Mucosa of gallbladder (tissue), 1 donor: ENCODE measurements around the gene CA5A. TPM values are rescaled to one million over a fixed set of nuclear protein-coding genes. Genes with fewer than 3 reads are reported as not detected.
"Not testable (repeated sequence)": the region's sequence is repeated elsewhere in the genome, so short reads cannot be mapped to it uniquely, and the experiment has no call there.

Experiments used
- DNase-seq: peaks from one replicate; pipeline ENCODE4 v3.0.0-alpha.2; 2020; ENCODE audit warnings: low spot score
- total RNA-seq: library from RNA; stranded (reverse); gene quantifications from one replicate; pipeline ENCODE4 v1.2.1, GENCODE V29; 2021
- donor health status: DM: no; HTN: no; CAD: no.

Gene CA5A
- total RNA-seq, 1 donor from 2014 or later = 0.14 TPM

- DNase-seq = not testable (repeated sequence)
Measured at GRCh38 chr16:87896176-87896890, 40.0 kb downstream of the CA5A start.

- DNase-seq = peak; percentile 52
Measured at GRCh38 chr16:87895641-87896141, 40.6 kb downstream of the CA5A start.

GRCh38 chr16:87894005-87894404 lies 42.3 kb downstream of the CA5A start:
- not testable (repeated sequence) for DNase-seq

GRCh38 chr16:87891764-87892163 lies 44.6 kb downstream of the CA5A start:
- no peak for DNase-seq

- not testable (repeated sequence) for DNase-seq
Measured at GRCh38 chr16:87889762-87890161, 46.6 kb downstream of the CA5A start.

- DNase-seq = not testable (repeated sequence)
Measured at GRCh38 chr16:87888346-87888745, 48.0 kb downstream of the CA5A start.

- not testable (repeated sequence) for DNase-seq
Measured at GRCh38 chr16:87887931-87888330, 48.4 kb downstream of the CA5A start.

GRCh38 chr16:87885371-87885967 lies 50.9 kb downstream of the CA5A start:
- peak; percentile 80 for DNase-seq

GRCh38 chr16:87882436-87883019 lies 53.8 kb downstream of the CA5A start:
- DNase-seq = no peak

GRCh38 chr16:87881324-87882200 lies 54.8 kb downstream of the CA5A start:
- no peak for DNase-seq

GRCh38 chr16:87880117-87880696 lies 56.1 kb downstream of the CA5A start:
- DNase-seq = no peak

- not testable (repeated sequence) for DNase-seq
Measured at GRCh38 chr16:87879411-87880013, 56.8 kb downstream of the CA5A start.

- DNase-seq = no peak
Measured at GRCh38 chr16:87878704-87879103, 57.6 kb downstream of the CA5A start.

- no peak for DNase-seq
Measured at GRCh38 chr16:87877942-87878507, 58.3 kb downstream of the CA5A start.

- no peak for DNase-seq
Measured at GRCh38 chr16:87874639-87875427, 61.5 kb downstream of the CA5A start.

GRCh38 chr16:87870418-87871291 lies 65.7 kb downstream of the CA5A start:
- peak; percentile 55 for DNase-seq

GRCh38 chr16:87869879-87870417 lies 66.4 kb downstream of the CA5A start:
- not testable (repeated sequence) for DNase-seq

- peak; percentile 84 for DNase-seq
Measured at GRCh38 chr16:87869061-87869878, 67.1 kb downstream of the CA5A start, which contains the start of gene SLC7A5. Gene SLC7A5 (minus strand): TSS chr16:87869507. CDS start chr16:87869422, 85 bp downstream.
